A549 (cell line): ENCODE data around the gene SPATA31E1.

ENCODE experiments used
- CEBPB ChIP-seq, 2 experiments: fragments of >200 bp in 1 of 2; sonication (Bioruptor Twin) in 1 of 2; formaldehyde crosslinking in 1 of 2; IDR thresholded peaks; 2 replicates each; pipeline ENCODE4 v1.6.1; 2012 to 2016
- HDAC2 ChIP-seq: fragments of 200-600 bp; sonication (generic); IDR thresholded peaks from 2 replicates; pipeline ENCODE4 v1.6.1; 2016
- KDM1A ChIP-seq: fragments of 200-600 bp; sonication (generic); IDR thresholded peaks from 2 replicates; pipeline ENCODE4 v1.6.1; 2016; ENCODE audit warnings: low read depth, mild to moderate bottlenecking
- MAFK ChIP-seq: fragments of 450-650 bp; IDR thresholded peaks from 2 replicates; pipeline ENCODE4 v1.6.1; 2014; ENCODE audit not compliant: partially characterized antibody
- MAZ ChIP-seq: fragments of 150-350 bp; IDR thresholded peaks from 2 replicates; pipeline ENCODE4 v1.6.1; 2014; ENCODE audit warnings: antibody characterized with exemption, low read depth, low read length, borderline replicate concordance
- NR3C1 ChIP-seq: fragments of >200 bp; sonication (Bioruptor Twin); formaldehyde crosslinking; IDR thresholded peaks from 3 replicates; pipeline ENCODE4 v1.6.1; 2017
- RARB ChIP-seq: fragments of 250-450 bp; sonication (Bioruptor Pico); IDR thresholded peaks from 2 replicates; pipeline ENCODE4 v1.8.0; 2021; ENCODE audit warnings: mild to moderate bottlenecking, moderate library complexity
- RCOR1 ChIP-seq: fragments of 150-350 bp; IDR thresholded peaks from 2 replicates; pipeline ENCODE4 v1.6.1; 2014; ENCODE audit warnings: antibody characterized with exemption, low read length, low read depth
- ZFP36 ChIP-seq: fragments of 450-650 bp; IDR thresholded peaks from 2 replicates; pipeline ENCODE4 v1.6.1; 2014; ENCODE audit warnings: borderline replicate concordance; ENCODE audit not compliant: partially characterized antibody
- ZSCAN20 ChIP-seq: fragments of 250-450 bp; sonication (Bioruptor Pico); IDR thresholded peaks from 2 replicates; pipeline ENCODE4 v1.8.0; 2022; ENCODE audit warnings: mild to moderate bottlenecking, moderate library complexity
- TF ChIP-seq, protein P1 (sequence below): IDR thresholded peaks from 2 replicates; pipeline ENCODE4 v1.6.1; 2012
- TF ChIP-seq, protein P2 (sequence below): fragments of >200 bp; sonication (Bioruptor Twin); formaldehyde crosslinking; IDR thresholded peaks from 3 replicates; pipeline ENCODE4 v1.5.1; 2016

DNA sequence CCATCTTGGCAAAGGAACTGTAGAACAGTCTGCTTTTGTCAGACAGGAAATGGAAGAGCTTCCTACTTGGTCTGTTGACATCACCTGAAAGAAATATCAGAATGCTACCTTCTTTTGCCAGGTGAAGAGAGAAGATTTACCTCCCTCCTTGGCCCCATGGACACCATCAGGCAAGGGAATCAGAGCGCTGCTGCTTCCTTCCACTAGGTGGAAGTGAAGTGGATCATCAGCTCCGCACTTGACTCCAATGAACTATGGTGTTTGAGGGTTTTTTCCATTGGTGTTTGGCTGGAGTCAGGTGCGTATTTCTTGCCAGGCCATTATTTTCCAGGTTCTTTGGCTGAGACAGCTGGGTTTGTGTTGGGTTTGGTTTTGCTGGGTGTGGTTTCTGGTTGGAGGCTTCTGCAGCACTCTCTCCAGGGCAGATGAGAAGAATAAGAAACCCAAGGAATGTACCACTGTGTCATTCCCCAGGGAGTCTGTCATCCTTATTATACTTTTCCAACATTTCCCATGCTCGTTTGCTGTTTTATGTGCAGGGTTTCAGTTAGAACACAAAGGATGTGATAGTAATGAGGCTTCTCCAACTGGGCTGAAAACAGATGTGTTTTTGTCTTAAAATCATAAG lies 12.4 kb downstream of the SPATA31E1 start:
- TF ChIP-seq MAZ, result no peak
- TF ChIP-seq, protein P1, sequence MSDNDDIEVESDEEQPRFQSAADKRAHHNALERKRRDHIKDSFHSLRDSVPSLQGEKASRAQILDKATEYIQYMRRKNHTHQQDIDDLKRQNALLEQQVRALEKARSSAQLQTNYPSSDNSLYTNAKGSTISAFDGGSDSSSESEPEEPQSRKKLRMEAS, result no peak
- TF ChIP-seq, protein P2, sequence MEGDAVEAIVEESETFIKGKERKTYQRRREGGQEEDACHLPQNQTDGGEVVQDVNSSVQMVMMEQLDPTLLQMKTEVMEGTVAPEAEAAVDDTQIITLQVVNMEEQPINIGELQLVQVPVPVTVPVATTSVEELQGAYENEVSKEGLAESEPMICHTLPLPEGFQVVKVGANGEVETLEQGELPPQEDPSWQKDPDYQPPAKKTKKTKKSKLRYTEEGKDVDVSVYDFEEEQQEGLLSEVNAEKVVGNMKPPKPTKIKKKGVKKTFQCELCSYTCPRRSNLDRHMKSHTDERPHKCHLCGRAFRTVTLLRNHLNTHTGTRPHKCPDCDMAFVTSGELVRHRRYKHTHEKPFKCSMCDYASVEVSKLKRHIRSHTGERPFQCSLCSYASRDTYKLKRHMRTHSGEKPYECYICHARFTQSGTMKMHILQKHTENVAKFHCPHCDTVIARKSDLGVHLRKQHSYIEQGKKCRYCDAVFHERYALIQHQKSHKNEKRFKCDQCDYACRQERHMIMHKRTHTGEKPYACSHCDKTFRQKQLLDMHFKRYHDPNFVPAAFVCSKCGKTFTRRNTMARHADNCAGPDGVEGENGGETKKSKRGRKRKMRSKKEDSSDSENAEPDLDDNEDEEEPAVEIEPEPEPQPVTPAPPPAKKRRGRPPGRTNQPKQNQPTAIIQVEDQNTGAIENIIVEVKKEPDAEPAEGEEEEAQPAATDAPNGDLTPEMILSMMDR, result no peak
- no peak for TF ChIP-seq RARB
- TF ChIP-seq NR3C1, result no peak
- TF ChIP-seq HDAC2, result no peak
- TF ChIP-seq CEBPB (IDR thresholded peaks at IDR 0.05), result no peak
- TF ChIP-seq KDM1A, result no peak
- TF ChIP-seq ZSCAN20 (CRISPR knock-in tag), result no peak
- no peak for TF ChIP-seq RCOR1
- TF ChIP-seq MAFK, result no peak
- TF ChIP-seq ZFP36, result no peak
